Ishikawa (cell line): ENCODE data around the gene EBI3.

Source experiments
- CEBPB ChIP-seq: IDR thresholded peaks from 2 replicates; pipeline ENCODE4 v1.6.1; 2012
- CREB1 ChIP-seq: IDR thresholded peaks from 2 replicates; pipeline ENCODE4 v1.6.1; 2012; ENCODE audit warnings: low read depth
- EGR1 ChIP-seq: IDR thresholded peaks from 2 replicates; pipeline ENCODE4 v1.6.1; 2012
- EP300 ChIP-seq: IDR thresholded peaks from 2 replicates; pipeline ENCODE4 v1.6.1; 2012; ENCODE audit warnings: borderline replicate concordance
- FOXM1 ChIP-seq: IDR thresholded peaks from 2 replicates; pipeline ENCODE4 v1.6.1; 2012; ENCODE audit warnings: low read depth, borderline replicate concordance
- NFIC ChIP-seq: IDR thresholded peaks from 2 replicates; pipeline ENCODE4 v1.6.1; 2012
- RAD21 ChIP-seq: IDR thresholded peaks from 2 replicates; pipeline ENCODE4 v1.6.1; 2012; ENCODE audit warnings: low read depth
- TAF1 ChIP-seq: IDR thresholded peaks from 2 replicates; pipeline ENCODE4 v1.6.1; 2012; ENCODE audit warnings: low read depth, mild to moderate bottlenecking
- TCF12 ChIP-seq: IDR thresholded peaks from 2 replicates; pipeline ENCODE4 v1.6.1; 2012; ENCODE audit warnings: low read depth
- TEAD4 ChIP-seq: IDR thresholded peaks from 2 replicates; pipeline ENCODE4 v1.6.1; 2012
- YY1 ChIP-seq: IDR thresholded peaks from 2 replicates; pipeline ENCODE4 v1.6.1; 2012; ENCODE audit warnings: low read depth
- ZBTB7A ChIP-seq: IDR thresholded peaks from 2 replicates; pipeline ENCODE4 v1.6.1; 2012; ENCODE audit warnings: low read depth
- TF ChIP-seq, protein P1 (sequence below): IDR thresholded peaks from 2 replicates; pipeline ENCODE4 v1.6.1; 2012
- TF ChIP-seq, protein P2 (sequence below): IDR thresholded peaks from 2 replicates; pipeline ENCODE4 v1.6.1; 2012; ENCODE audit warnings: low read depth, mild to moderate bottlenecking
- TF ChIP-seq, protein P3 (sequence below): IDR thresholded peaks from 2 replicates; pipeline ENCODE4 v1.6.1; 2012

EBI3 gene

DNA sequence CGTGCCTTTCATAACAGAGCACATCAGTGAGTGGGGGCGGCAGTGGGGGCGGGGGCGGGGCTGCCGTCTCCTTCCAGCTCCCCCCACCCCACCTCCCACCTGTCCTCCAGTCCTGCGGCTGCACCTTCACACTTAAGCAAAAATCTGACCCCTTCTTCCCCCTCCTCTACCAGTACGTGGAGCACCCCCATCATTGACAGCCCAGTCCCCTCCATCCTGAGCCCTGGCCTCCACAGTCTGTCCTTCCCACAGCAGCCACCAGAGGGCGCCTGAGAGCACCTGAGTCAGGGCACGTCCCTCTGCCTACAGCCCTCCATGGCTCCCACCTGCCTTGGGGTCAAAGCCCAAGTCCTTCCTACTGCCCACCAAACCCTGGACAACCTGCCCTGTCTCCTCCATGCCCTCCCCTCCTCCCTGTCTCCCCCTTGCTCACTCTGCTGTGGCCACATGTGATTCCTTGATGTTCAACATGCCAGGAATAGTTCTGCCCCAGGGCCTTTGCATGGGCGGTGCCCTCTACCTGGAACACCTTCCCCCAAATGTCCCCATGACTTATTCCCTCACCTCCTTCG, 4.0 kb downstream of the EBI3 start:
- TF ChIP-seq YY1 = no peak
- TF ChIP-seq ZBTB7A = no peak
- TF ChIP-seq, protein P1, sequence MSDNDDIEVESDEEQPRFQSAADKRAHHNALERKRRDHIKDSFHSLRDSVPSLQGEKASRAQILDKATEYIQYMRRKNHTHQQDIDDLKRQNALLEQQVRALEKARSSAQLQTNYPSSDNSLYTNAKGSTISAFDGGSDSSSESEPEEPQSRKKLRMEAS = no peak
- TF ChIP-seq CEBPB = no peak
- TF ChIP-seq FOXM1 = no peak
- TF ChIP-seq CREB1 = no peak
- no peak for TF ChIP-seq RAD21
- TF ChIP-seq, protein P2, sequence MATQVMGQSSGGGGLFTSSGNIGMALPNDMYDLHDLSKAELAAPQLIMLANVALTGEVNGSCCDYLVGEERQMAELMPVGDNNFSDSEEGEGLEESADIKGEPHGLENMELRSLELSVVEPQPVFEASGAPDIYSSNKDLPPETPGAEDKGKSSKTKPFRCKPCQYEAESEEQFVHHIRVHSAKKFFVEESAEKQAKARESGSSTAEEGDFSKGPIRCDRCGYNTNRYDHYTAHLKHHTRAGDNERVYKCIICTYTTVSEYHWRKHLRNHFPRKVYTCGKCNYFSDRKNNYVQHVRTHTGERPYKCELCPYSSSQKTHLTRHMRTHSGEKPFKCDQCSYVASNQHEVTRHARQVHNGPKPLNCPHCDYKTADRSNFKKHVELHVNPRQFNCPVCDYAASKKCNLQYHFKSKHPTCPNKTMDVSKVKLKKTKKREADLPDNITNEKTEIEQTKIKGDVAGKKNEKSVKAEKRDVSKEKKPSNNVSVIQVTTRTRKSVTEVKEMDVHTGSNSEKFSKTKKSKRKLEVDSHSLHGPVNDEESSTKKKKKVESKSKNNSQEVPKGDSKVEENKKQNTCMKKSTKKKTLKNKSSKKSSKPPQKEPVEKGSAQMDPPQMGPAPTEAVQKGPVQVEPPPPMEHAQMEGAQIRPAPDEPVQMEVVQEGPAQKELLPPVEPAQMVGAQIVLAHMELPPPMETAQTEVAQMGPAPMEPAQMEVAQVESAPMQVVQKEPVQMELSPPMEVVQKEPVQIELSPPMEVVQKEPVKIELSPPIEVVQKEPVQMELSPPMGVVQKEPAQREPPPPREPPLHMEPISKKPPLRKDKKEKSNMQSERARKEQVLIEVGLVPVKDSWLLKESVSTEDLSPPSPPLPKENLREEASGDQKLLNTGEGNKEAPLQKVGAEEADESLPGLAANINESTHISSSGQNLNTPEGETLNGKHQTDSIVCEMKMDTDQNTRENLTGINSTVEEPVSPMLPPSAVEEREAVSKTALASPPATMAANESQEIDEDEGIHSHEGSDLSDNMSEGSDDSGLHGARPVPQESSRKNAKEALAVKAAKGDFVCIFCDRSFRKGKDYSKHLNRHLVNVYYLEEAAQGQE = no peak
- TF ChIP-seq TAF1 = no peak
- no peak for TF ChIP-seq TEAD4
- TF ChIP-seq TCF12 = no peak

DNA sequence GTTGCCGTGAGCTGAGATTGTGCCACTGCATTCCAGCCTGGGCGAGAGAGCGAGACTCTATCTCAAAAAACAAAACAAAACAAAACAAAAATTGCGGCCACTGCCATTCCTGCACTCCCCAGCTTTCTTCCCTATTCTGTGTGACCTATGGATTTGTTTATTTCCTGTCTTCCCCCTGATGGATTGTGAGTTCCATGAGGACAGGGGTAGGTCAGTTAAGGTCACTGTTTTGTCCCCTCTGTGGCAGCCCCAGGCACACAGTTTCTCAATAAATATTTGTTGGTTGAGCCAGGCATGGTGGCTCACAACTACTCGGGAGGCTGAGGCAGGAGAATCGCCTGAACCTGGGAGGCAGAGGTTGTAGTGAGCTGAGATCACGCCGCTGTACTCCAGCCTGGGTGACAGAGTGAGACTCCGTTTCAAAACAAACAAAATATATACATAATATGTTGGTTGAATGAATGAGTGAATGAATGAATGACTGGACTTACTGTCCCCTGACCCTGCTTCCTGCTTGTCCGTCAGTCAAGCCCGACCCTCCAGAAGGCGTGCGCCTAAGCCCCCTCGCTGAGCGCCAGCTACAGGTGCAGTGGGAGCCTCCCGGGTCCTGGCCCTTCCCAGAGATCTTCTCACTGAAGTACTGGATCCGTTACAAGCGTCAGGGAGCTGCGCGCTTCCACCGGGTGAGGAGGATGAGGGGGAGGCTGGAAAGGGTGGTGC, 5.0 kb downstream of the EBI3 start:
- no peak for TF ChIP-seq EP300
- TF ChIP-seq, protein P3, sequence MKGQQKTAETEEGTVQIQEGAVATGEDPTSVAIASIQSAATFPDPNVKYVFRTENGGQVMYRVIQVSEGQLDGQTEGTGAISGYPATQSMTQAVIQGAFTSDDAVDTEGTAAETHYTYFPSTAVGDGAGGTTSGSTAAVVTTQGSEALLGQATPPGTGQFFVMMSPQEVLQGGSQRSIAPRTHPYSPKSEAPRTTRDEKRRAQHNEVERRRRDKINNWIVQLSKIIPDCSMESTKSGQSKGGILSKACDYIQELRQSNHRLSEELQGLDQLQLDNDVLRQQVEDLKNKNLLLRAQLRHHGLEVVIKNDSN = no peak
- no peak for TF ChIP-seq CEBPB
- no peak for TF ChIP-seq YY1
- TF ChIP-seq CREB1 = no peak
- no peak for TF ChIP-seq TEAD4

DNA sequence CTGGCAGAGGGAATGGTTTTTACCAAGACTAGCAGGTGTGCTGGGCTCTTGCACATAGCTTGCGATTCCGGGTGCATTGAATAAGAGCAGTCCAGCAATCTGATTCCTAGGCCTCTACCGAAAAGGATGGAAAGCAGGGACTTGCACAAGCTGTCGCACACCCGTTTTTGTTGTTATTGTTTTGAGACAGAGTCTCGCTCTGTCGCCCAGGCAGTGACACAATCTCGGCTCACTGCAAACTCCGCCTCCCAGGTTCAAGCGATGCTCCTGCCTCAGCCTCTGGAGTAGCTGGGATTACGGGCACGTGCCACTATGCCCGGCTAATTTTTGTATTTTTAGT, 5.5 kb downstream of the EBI3 start:
- TF ChIP-seq EGR1 = no peak
- no peak for TF ChIP-seq ZBTB7A
- TF ChIP-seq CEBPB = no peak
- TF ChIP-seq EP300 = no peak
- TF ChIP-seq, protein P2 = no peak
- TF ChIP-seq, protein P1 = no peak
- no peak for TF ChIP-seq TCF12
- no peak for TF ChIP-seq YY1
- TF ChIP-seq FOXM1 = no peak
- no peak for TF ChIP-seq RAD21

DNA sequence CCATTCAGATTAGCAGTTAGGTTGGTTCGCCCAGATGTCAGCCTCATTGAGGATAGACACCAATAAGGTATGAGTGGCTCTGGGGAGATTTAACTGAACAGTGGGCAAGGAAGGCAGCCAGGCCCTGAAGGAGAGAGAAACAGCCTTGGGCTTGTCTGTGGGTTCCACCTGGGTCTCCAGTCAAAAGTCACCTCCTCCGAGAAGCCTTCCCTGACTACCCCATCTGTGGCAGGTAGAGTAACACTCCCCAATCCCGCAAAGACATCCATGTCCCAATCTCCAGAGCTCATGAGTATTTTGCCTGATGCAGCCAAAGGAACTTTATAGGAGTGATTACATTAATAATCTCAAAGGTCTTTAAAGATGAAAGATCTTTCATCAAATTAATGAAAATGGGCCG, 9.5 kb downstream of the EBI3 start:
- TF ChIP-seq, protein P3 = no peak
- TF ChIP-seq CEBPB = no peak
- TF ChIP-seq, protein P1 = no peak
- TF ChIP-seq, protein P2 = no peak
- no peak for TF ChIP-seq NFIC
- no peak for TF ChIP-seq RAD21
- no peak for TF ChIP-seq EP300
- TF ChIP-seq YY1 = no peak
- TF ChIP-seq EGR1 = no peak
- no peak for TF ChIP-seq CREB1
- no peak for TF ChIP-seq TAF1
- no peak for TF ChIP-seq FOXM1
- TF ChIP-seq TEAD4 = no peak
- TF ChIP-seq TCF12 = no peak
- no peak for TF ChIP-seq ZBTB7A
